Measurements from ENCODE around the gene IMMP2L.

The IMMP2L gene

GRCh38 chr7:111388912-111389311 is 173.4 kb downstream of the IMMP2L start:
- no peak for DNase-seq

- DNase-seq = no peak
These were observed 174.3 kb downstream of the IMMP2L start for GRCh38 chr7:111388016-111388415.

DNA sequence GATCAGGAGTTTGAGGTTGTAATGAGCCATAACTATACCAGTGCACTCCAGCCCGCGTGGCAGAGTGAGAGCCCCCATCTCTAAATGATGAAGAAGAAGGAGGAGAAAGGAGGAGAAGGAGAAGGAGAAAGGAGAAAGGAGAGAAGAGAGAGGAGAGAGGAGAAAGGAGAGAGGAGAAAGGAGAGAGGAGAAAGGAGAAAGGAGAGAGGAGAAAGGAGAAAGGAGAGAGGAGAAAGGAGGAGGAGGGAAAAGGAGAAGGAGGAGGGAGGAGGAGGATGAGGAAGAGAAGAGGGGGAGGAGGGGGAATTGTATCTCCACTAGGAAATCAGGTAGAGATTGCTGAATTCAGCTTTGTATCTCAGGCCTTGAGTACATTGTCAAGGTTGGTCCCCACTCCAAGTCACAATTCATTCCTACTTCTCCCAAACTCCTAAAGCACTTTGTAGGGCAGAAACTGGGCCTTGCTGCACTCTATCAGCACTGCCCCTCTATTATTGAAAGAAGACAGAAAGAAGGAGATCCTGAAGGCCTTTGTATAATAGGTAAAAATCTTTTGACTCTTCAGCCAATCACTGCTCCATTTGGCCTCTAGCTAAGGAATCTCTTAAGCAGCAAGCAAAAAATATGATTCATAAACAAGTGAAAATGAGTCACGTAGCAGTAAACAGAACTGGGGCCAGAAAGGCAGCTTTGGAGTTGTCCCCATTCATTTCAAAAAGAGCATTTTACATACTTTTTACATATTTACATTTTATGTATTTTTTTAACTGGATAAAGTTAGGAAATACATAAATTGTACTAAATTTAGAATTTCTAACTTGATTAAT is 178.0 kb downstream of the IMMP2L start:
- DNase-seq = no peak

DNA sequence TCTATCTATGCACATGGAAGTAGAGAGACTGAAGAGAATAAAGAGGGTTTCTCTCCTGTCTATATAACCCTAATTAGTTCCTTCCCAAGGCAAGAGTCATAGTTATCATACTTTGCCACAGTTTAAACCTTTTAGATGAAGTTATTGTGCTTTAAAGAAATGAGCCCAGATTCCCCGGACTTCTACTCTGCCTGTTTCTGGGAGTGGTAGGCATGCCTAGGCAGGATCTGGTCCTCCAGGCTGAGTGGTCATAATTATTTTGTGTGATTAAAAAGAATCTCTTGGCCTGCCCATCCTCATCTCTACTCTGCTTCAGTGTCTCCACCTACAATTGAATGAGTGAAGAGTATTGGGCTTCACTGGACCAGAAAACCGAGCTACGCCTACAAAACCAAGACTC is 179.2 kb downstream of the IMMP2L start:
- DNase-seq = no peak

DNA sequence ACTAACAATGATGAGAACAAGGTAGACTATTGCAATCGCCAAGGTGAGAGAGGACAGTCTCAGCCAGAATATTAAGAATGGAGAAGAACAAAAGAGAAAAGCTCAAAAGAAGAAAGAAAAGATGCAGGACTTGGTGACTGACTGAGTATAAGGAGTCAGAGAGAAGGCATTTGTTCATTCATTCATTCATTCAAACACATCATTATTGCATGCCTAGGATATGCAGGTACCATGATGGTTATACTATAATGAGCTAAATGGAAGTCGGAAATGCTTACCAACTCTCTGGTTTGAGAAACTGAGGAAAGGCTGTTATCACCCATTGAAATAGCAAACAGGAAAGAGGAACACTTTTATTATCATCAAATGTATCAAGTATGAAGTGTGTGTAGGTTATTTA is 180.7 kb downstream of the IMMP2L start:
- DNase-seq = no peak

DNA sequence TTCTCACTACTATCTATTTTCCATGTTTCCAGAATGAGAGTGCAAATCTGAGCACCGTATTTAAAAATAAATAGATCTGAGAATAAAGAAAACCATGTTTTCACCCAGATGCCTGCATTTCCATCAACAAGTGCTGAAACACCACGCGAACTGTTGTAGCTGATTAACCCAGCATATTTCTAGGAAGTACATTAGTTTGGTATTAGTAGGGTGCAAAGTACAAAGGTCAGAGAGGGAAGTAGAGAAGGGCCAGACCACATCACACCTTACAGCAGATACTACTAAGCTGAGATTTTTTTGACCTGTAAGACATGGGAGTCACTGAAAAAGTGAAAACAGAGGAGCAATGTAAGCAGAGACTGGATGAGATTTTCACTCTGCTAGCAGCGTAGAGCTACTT is 181.3 kb downstream of the IMMP2L start:
- no peak for DNase-seq

GRCh38 chr7:111374027-111374426 is 188.3 kb downstream of the IMMP2L start:
- no peak for DNase-seq

DNA sequence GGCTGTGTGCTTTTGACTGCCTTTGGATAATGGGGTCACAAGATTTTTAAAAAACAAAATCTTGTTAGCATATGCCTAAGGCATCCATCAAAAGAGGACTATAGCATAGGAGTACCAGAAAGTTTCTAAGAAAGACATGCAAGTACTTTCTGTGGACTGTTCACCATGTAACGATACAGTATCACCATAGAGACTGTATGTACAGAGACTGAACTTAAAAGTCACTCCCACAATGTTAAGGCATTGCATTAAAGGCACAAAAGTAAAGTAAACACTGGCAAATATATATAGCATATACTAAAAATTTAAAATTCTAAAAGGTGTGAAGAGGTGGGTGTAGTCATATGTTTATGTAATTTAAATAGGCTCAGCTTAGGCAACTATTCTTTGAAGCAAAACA is 190.9 kb downstream of the IMMP2L start:
- DNase-seq = no peak

DNA sequence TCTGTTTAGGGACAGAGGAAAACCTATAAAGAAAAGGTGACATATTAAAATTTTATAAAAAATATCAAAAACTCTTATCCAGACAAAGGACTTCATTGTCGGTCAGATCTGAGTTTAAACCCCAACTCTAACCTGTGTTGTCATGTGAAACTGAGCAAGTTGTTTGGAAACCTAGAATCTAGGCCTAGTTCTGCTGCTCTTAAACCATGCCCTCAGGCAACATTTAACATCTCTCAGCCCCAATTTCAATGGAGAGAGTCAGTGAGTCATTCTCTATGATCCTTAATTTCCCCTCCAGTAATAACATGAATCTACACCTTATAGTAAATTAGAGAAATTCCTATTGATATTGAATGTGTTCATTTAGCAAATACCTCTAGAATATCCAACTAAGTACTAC is 192.3 kb downstream of the IMMP2L start:
- no peak for DNase-seq

DNA sequence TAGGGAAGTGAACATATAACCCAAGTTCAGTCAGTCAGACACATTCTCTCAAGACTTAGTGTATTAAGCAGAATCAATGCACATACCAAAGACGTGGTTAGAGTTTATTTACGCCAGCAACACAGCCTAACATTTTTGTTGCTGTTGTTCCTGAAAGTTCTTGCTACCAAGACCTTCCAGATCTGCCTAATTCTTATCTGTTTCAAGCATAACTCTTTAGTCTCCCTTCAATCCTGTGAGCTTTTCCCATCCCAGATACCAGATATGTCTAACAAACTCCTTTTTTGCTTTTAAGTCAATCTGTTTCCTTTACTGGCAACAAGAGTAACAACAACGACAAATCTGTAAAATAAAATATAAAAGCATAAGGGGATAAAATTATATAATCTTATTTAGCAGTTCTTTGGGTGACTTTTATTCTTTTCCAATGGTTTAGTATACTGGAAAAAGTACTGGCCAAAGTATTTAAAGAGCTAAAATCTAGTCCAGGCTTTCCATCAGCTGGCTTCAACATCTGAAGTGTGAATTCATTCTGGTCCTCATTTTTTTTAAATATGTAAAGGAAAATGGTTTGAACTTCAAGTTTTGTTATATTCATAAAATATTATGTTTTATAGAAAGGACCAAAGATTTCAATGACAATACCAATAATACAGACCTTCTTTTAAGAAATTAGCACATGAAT is 193.8 kb downstream of the IMMP2L start:
- no peak for DNase-seq

DNA sequence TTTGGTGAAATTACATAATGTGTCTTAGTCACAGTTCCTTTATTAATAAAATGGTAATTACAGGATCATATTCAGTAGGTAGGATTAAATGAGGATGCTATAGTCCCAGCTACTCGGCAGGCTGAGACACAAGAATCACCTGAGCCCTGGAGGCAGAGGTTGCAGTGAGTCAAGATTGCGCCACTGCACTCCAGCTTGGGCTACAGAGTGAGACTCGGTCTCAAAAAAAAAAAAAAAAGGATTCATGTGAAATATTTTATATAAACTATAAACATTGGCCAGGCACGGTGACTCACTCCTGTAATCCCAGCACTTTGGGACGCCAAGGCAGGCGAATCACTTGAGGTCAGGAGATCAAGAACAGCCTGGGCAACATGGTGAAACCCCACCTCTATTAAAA is 197.9 kb downstream of the IMMP2L start:
- DNase-seq = no peak

DNA sequence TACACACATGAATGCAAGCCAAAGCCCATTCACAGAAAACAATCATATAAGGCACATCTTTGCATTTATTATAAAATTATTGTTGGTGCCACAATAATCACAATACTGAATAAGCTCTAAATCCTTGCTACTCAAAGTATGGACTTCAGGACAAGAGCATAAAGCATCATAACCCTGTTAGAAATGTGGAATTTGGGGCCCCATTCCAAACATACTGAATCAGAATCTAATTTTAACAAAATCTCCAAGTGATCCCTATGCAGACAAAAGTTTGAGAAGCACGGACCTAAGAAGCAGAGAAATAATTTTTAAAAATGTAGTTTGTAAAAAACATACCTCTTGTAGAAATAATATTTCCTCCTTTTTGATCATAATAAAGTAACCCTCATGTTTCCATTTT is 199.2 kb downstream of the IMMP2L start:
- DNase-seq = no peak

GRCh38 chr7:111362506-111363054 is 199.7 kb downstream of the IMMP2L start:
- no peak for DNase-seq

DNA sequence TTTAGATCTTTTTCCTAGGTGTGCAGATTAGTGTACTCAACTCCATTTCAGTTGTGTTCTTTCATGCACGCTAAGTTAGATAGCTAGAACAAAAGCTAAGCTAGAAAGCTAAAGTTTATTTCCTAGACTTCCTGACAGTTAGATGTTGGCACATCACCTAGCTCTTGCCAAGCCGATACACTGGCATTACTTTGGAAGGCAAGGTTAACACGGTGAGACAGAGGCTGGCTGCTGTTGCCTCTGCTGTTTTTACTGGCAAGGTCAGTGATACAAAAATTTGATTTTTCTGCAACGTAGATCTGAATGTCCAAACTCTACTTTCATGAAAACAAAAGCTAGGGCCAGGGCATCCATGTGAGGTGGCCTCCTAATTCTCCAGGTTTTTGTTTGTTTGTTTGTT is 203.4 kb downstream of the IMMP2L start:
- no peak for DNase-seq

GRCh38 chr7:111357691-111358090 is 204.6 kb downstream of the IMMP2L start:
- peak in 1 of 2 donors; percentile 7 for DNase-seq

GRCh38 chr7:111356941-111357340 is 205.4 kb downstream of the IMMP2L start:
- no peak for DNase-seq

GRCh38 chr7:111352319-111352718 is 210.0 kb downstream of the IMMP2L start:
- no peak for DNase-seq

DNA sequence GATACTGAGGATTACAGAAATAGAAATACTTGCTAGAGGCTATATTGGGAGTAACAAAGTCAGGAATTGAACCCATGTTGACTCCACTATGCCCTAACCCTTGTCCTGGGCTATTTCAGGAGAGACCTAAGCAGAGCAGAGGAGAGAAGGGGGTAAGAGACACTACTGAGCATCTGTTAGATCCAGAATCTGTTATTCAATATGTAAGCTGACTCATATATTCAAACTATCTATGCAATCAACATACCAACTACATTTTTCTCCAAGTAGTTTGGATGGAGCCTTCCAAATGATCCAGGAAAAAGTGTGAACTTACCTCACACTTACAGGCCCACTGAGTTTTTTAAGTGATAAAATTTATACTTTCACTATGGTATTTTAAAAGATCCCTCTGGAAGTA is 216.1 kb downstream of the IMMP2L start:
- no peak for DNase-seq

- no peak for DNase-seq
These were observed 219.3 kb downstream of the IMMP2L start for GRCh38 chr7:111343017-111343416.

- no peak for DNase-seq
These were observed 223.3 kb downstream of the IMMP2L start for GRCh38 chr7:111339006-111339405.

- no peak for DNase-seq
These were observed 229.3 kb downstream of the IMMP2L start for GRCh38 chr7:111333010-111333409.

DNA sequence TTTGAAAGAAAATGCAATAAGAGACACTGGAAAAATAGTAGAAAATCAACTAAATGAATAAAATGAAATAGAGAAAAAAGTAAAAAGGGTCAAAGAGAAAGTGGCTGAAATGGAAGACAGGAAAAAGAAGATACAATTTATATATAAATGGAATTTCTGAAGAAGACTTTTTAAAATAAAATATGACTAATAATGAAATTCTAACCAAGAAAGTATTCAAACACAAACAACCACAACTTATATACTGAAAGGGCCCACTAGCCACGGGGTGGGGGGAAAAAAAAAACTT is 232.1 kb downstream of the IMMP2L start:
- DNase-seq = no peak

DNA sequence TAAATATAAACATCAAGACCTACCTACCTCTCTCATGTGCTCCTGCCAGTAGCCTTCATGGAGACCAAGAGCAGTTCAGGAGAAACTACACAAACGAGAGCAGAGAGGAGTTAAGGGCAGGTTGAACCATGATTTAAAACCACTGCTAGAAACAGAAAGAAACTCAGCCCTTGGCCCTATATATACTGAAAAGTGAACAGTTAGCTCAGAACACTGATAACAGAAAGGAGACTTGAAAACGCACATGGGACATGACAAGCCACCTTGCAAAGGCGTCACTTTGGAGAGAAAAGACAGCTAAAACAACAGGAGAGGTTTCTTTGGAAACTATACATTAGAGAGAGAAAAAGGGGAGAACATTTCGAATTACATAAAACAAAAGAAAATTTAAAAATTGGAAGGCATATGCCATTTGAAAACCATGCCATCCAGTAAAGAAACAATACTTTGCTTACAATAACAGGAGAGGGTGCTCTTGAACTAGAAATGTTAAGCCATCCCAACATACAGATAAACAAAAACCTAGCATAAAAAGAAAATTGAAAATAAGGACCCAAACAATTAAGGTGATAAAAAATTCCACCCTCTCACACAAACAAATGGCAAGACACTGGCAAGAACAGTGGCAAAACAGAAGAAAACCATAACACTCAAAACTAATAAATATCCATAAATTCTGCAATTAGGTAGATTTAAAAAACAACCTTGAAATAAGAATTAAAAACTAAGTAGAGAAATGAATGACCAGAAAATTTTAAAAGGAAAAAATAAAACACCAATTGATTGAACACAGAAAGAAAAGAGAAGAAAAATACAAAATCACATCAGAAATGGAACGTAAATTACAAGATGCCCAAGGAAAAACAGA is 232.7 kb downstream of the IMMP2L start:
- DNase-seq = no peak

DNA sequence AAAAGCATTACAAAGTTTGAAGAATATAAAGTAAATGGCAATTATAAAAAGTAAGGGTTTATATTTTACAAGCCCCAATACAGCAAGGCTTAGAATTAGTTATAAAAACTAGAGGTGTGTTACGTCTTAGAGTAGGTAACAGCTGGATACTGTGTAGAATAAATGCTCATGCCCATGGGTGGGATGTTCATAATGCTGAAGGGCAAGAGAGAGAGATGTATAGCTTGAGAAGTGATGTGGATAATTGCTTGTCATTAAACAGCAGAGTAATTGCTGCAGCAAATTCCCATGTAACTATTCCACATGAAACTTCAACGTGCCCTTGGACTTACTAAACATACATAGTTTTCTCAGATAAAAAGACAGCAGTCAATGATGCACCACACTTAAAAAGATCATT is 233.8 kb downstream of the IMMP2L start:
- DNase-seq = no peak

All from inflammatory macrophage treated with lipopolysaccharide for 1 hour (primary cell).